K562 (cell line): ENCODE data around the gene GABPB1. TPM values are rescaled to one million over a fixed set of nuclear protein-coding genes. Genes with fewer than 3 reads are reported as not detected.

Experiments used
- BCL6 ChIP-seq: fragments of 250-450 bp; sonication (Bioruptor Pico); IDR thresholded peaks from 2 replicates; pipeline ENCODE4 v1.4.0; 2020
- DNMT1 ChIP-seq: fragments of 450-650 bp; IDR thresholded peaks from 2 replicates; pipeline ENCODE4 v1.6.1; 2016; ENCODE audit warnings: antibody characterized with exemption, mild to moderate bottlenecking
- GABPB2 ChIP-seq: fragments of 250-450 bp; sonication (Bioruptor Pico); conservative IDR thresholded peaks from 2 replicates; pipeline ENCODE4 v1.5.1; 2021; ENCODE audit warnings: mild to moderate bottlenecking
- GTF2B ChIP-seq: IDR thresholded peaks from 2 replicates; pipeline ENCODE4 v1.6.1; 2011; ENCODE audit not compliant: insufficient read length; ENCODE audit errors: extremely low read depth
- HDGF ChIP-seq: fragments of 450-650 bp; IDR thresholded peaks from 2 replicates; pipeline ENCODE4 v1.6.1; 2016
- ILK ChIP-seq: fragments of 450-650 bp; IDR thresholded peaks from 2 replicates; pipeline ENCODE4 v1.6.1; 2016; ENCODE audit warnings: missing genetic modification characterization, low read depth, mild to moderate bottlenecking, missing compliant biosample characterization, moderate library complexity, borderline replicate concordance
- MBD1 ChIP-seq: fragments of 250-450 bp; sonication (Bioruptor Pico); IDR thresholded peaks from 2 replicates; pipeline ENCODE4 v1.8.0; 2022; ENCODE audit warnings: inconsistent platforms
- MTF1 ChIP-seq: fragments of 250-450 bp; sonication (Bioruptor Pico); IDR thresholded peaks from 2 replicates; pipeline ENCODE4 v1.9.0; 2021; ENCODE audit warnings: moderate library complexity, mild to moderate bottlenecking, inconsistent platforms, borderline replicate concordance
- PPARD ChIP-seq: fragments of 250-450 bp; sonication (Bioruptor Pico); IDR thresholded peaks from 2 replicates; pipeline ENCODE4 v1.8.0; 2022; ENCODE audit warnings: inconsistent platforms, mild to moderate bottlenecking, moderate library complexity
- SMARCA5 ChIP-seq: fragments of 450-650 bp; IDR thresholded peaks from 2 replicates; pipeline ENCODE4 v1.6.1; 2016
- STAG1 ChIP-seq: sonication (generic); formaldehyde crosslinking; IDR thresholded peaks from 2 replicates; pipeline ENCODE4 v1.5.0; 2020; ENCODE audit warnings: missing genetic modification reagents, borderline replicate concordance
- TGIF2 ChIP-seq: sonication (generic); formaldehyde crosslinking; IDR thresholded peaks from 2 replicates; pipeline ENCODE4 v1.8.1; 2022; ENCODE audit warnings: mild to moderate bottlenecking, missing genetic modification reagents, moderate library complexity
- ZC3H11A ChIP-seq: IDR thresholded peaks from 2 replicates; pipeline ENCODE4 v1.6.1; 2012; ENCODE audit warnings: low read depth, low read length, improper control_type of control experiment
- ZFP1 ChIP-seq: fragments of 450-650 bp; formaldehyde crosslinking; IDR thresholded peaks from 2 replicates; pipeline ENCODE4 v1.4.0; 2020; ENCODE audit warnings: mild to moderate bottlenecking, mixed read lengths
- ZFP36 ChIP-seq: fragments of 150-350 bp; IDR thresholded peaks from 2 replicates; pipeline ENCODE4 v1.6.1; 2018; ENCODE audit warnings: low read length, low read depth; ENCODE audit not compliant: partially characterized antibody
- ZKSCAN8 ChIP-seq: fragments of 200-800 bp; sonication (Bioruptor generic); IDR thresholded peaks from 2 replicates; pipeline ENCODE4 v1.6.1; 2016; ENCODE audit warnings: missing genetic modification characterization, missing compliant biosample characterization
- ZNF263 ChIP-seq: sonication (generic); formaldehyde crosslinking; IDR thresholded peaks from 2 replicates; pipeline ENCODE4 v1.8.0; 2022; ENCODE audit warnings: mild to moderate bottlenecking, missing genetic modification reagents, borderline replicate concordance
- ZNF740 ChIP-seq, 3 experiments: fragments of 200-800 bp in 1 of 3; sonication (Bioruptor generic) in 1 of 3; sonication (generic) in 1 of 3; formaldehyde crosslinking in 1 of 3; IDR thresholded peaks; 2 replicates each; pipeline versions ENCODE4 v1.6.1 to v1.8.0; 2016 to 2022; ENCODE audit warnings: mild to moderate bottlenecking in 2 of 3, missing compliant biosample characterization in 2 of 3, missing genetic modification characterization in 2 of 3, missing genetic modification reagents in 1 of 3
- polyA plus RNA-seq, 8 experiments: library from polyadenylated mRNA; depleted of rRNA in 4 of 8; stranded (reverse) in 5 of 8; unstranded in 3 of 8; fragments of >200 nt; fragmentation: Nextera tagmentation in 2 of 8; fragmentation: Illumina TruSeq in 1 of 8; extraction: Ambion mirVana in 2 of 8; extraction: Trizol in 1 of 8; gene quantifications; 2 replicates each; pipeline versions ENCODE4 v1.2.1 to v1.2.3, GENCODE V29; 2011 to 2014; ENCODE audit warnings: inconsistent platforms in 1 of 8, missing spikeins in 1 of 8
- total RNA-seq, 7 experiments: library from RNA; depleted of rRNA in 6 of 7; stranded (reverse); fragments of >200 nt in 6 of 7; fragmentation: Illumina TruSeq in 2 of 7; extraction: Trizol in 2 of 7; gene quantifications; 2 replicates each; pipeline versions ENCODE4 v1.2.1 to v1.2.3, GENCODE V29; 2011 to 2021; ENCODE audit warnings: low replicate concordance in 1 of 7
- TF ChIP-seq, protein P1 (sequence below), 2 experiments: fragments of 250-450 bp in 1 of 2; fragments of 450-650 bp in 1 of 2; sonication (Bioruptor Pico) in 1 of 2; IDR thresholded peaks; 2 replicates each; pipeline versions ENCODE4 v1.6.1 to v1.8.0; 2016 to 2021; ENCODE audit warnings: mild to moderate bottlenecking in 2 of 2, moderate library complexity in 2 of 2, missing compliant biosample characterization in 1 of 2, missing genetic modification characterization in 1 of 2
- TF ChIP-seq, protein P2 (sequence below): sonication (generic); formaldehyde crosslinking; IDR thresholded peaks from 2 replicates; pipeline ENCODE4 v1.8.1; 2022; ENCODE audit warnings: missing genetic modification reagents
- TF ChIP-seq, protein P3 (sequence below): fragments of 250-450 bp; sonication (Bioruptor Pico); IDR thresholded peaks from 2 replicates; pipeline ENCODE4 v1.8.0; 2021; ENCODE audit warnings: moderate library complexity, mild to moderate bottlenecking, inconsistent platforms

The GABPB1 gene
- total and polyA plus RNA-seq, 9 of the 15 experiments (the other 6 are each of a cell fraction or from before 2014, with no cell fraction given), result 11.8 to 42.3 (median 33.2) TPM

DNA sequence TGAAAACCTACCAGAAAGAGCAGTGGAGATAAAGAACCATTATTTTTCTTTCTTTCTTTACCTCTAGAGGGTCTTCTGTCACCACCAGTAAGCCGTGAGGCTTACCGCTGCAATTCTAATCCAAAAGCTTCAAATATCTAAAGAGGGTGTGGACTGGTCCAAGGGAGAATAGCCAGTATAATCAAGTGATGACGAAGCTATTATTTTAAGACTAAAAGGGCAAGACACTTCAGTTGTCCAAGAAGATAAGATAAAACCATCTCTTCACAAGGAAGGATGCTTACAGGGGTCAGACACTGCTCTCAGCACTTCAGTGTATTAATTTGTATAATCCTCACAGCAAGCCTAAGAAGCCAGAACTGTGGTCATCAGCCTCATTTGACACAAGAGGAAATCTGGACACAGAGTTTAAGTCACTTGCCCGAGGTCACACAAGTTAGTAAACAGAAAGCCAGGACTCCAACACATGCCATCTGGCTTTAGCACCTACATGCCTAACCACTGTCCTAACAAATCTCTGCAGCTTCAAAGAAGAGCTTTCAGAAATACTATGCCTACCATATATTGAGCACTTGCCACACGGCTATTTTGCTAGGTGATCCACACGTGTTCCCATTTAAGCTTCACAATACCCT is 104.1 kb downstream of the GABPB1 start (continued):
- TF ChIP-seq ZFP36, result no peak
- no peak for TF ChIP-seq GTF2B
- TF ChIP-seq ZFP1 (CRISPR knock-in tag), result no peak
- TF ChIP-seq SMARCA5, result no peak
- TF ChIP-seq MTF1, result no peak
- no peak for TF ChIP-seq PPARD (CRISPR knock-in tag)
- TF ChIP-seq, protein P1, sequence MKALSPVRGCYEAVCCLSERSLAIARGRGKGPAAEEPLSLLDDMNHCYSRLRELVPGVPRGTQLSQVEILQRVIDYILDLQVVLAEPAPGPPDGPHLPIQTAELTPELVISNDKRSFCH (CRISPR knock-in tag; IDR thresholded peaks at IDR 0.05), result no peak
- TF ChIP-seq, protein P1 (tag; IDR thresholded peaks at IDR 0.05), result no peak
- no peak for TF ChIP-seq DNMT1
- TF ChIP-seq ZNF740 (CRISPR knock-in tag; IDR thresholded peaks at IDR 0.05), result no peak
- no peak for TF ChIP-seq ZNF740 (tag; IDR thresholded peaks at IDR 0.05)
- TF ChIP-seq ZKSCAN8 (CRISPR knock-in tag), result no peak
- TF ChIP-seq, protein P2, sequence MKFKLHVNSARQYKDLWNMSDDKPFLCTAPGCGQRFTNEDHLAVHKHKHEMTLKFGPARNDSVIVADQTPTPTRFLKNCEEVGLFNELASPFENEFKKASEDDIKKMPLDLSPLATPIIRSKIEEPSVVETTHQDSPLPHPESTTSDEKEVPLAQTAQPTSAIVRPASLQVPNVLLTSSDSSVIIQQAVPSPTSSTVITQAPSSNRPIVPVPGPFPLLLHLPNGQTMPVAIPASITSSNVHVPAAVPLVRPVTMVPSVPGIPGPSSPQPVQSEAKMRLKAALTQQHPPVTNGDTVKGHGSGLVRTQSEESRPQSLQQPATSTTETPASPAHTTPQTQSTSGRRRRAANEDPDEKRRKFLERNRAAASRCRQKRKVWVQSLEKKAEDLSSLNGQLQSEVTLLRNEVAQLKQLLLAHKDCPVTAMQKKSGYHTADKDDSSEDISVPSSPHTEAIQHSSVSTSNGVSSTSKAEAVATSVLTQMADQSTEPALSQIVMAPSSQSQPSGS (CRISPR knock-in tag), result no peak
- no peak for TF ChIP-seq BCL6 (CRISPR knock-in tag)
- no peak for TF ChIP-seq GABPB2
- no peak for TF ChIP-seq HDGF
- no peak for TF ChIP-seq ZNF263 (CRISPR knock-in tag)
- no peak for TF ChIP-seq ILK (tag)
- TF ChIP-seq, protein P3, sequence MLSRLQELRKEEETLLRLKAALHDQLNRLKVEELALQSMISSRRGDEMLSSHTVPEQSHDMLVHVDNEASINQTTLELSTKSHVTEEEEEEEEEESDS (CRISPR knock-in tag), result no peak
- no peak for TF ChIP-seq STAG1
- TF ChIP-seq TGIF2 (CRISPR knock-in tag), result no peak
- no peak for TF ChIP-seq ZC3H11A
- TF ChIP-seq MBD1, result no peak
